ENCODE measurements around the gene TMEM50B. TPM values are rescaled to one million over a fixed set of nuclear protein-coding genes. Genes with fewer than 3 reads are reported as not detected.

Gene TMEM50B
- total RNA-seq, 1 experiment from 2014 or later: 20.7 TPM

DNA sequence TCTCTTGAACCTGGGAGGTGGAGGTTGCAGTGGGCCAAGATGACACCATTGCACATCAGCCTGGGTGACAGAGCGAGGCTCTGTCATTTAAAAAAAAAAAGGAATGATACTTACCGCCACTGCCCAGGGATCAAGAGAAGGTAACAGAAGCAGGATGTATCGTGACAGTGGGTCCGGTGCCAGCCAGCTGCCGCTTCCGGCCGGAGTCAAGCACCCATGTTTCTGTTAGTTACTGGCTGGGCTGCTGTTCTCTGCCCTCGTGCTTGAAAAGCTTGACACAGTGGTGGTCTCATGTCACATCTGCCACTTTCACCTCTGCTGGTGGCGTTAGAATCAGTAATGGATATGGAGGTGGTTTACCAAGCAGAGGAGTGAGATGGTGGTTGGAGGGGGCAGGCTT lies 55.6 kb downstream of the TMEM50B start:
- CTCF ChIA-PET: interaction anchor here (0.8 kb wide), 1 partner anchor 63 kb away, joined by 3 read pairs; no protein-coding TSS in a partner anchor
- BruUV-seq (replicated peaks): no TSS peak
- peaks cover 20% of the 10 kb centered on the region for H3K4me1 Mint-ChIP-seq (ENCODE audit: insufficient read depth, unreplicated experiment)
- no peak for DNase-seq (ENCODE audit: unreplicated experiment)
- peaks cover 98% of the 10 kb centered on the region for H3K36me3 Mint-ChIP-seq (ENCODE audit: insufficient read depth, unreplicated experiment)
- POLR2A ChIA-PET: interaction anchor here (1.0 to 1.2 kb wide), 2 partner anchors 15 to 44 kb away, joined by 3 read pairs; no protein-coding TSS in a partner anchor
- no peak overlapping the region for H3K4me3 Mint-ChIP-seq (ENCODE audit: unreplicated experiment)
- no peak for TF ChIP-seq CTCF (IDR thresholded peaks at IDR 0.05; ENCODE audit: unreplicated experiment)
- intact Hi-C loops (cut with micrococcal nuclease): no loop called here
- no peaks in the 10 kb centered on the region for H3K9me3 Mint-ChIP-seq (ENCODE audit: unreplicated experiment)
- no peak overlapping the region for H3K27ac Mint-ChIP-seq (ENCODE audit: low read depth, unreplicated experiment)
- H3K27me3 Mint-ChIP-seq (ENCODE audit: insufficient read depth, unreplicated experiment): no peaks in the 10 kb centered on the region

- POLR2A ChIA-PET: no interaction called here
Measured at GRCh38 chr21:33421713-33422393, 57.9 kb downstream of the TMEM50B start.

DNA sequence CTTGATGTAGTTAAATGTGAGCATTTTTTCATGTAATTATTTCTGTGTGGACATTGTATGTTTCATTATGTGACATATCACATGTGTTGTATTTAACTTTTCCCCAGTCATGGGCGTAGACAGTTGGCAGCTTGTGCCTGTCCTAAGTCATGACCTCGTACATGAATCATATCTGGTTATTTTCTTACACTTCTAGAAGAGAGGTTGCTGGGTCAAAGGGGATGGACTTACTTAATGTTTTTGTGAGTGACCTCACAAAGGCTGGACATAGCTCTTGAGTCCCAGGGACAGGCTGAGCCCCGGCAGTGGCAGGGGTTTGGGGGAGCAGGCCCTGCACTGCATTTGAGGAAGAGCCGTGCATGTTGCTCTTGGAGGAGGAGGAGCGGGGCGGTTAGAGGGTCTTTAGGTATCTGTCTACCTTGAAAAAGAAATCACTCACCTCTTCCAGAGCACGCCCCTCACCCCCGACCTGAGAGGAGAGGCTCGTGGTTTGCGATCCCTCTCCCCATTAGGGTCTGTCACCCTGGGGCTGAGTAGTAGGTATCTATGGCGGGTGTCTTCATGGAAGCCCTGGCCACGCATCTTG lies 60.1 kb downstream of the TMEM50B start:
- Mint-ChIP-seq H3K36me3 (ENCODE audit: insufficient read depth, unreplicated experiment) (peaks cover 91% of the 10 kb centered on the region), H3K4me1 (ENCODE audit: insufficient read depth, unreplicated experiment) (peaks cover 21% of the 10 kb centered on the region), H3K4me3 (ENCODE audit: unreplicated experiment) (no peak overlapping the region), H3K27ac (ENCODE audit: low read depth, unreplicated experiment) (peak overlapping the region; percentile 78), H3K9me3 (ENCODE audit: unreplicated experiment) (no peaks in the 10 kb centered on the region), H3K27me3 (ENCODE audit: insufficient read depth, unreplicated experiment) (no peaks in the 10 kb centered on the region)
- ChIA-PET POLR2A (interaction anchor here (1.0 to 2.7 kb wide), 4 partner anchors 9 to 17 kb away, joined by 4 to 24 read pairs (median 4); partner anchors contain the start of gene IFNGR2), CTCF (no interaction called here)
- no peak for TF ChIP-seq CTCF (IDR thresholded peaks at IDR 0.05; ENCODE audit: unreplicated experiment)
- no TSS peak for BruUV-seq (replicated peaks)
- peak; percentile 56 for DNase-seq (ENCODE audit: unreplicated experiment)
- intact Hi-C loops (cut with micrococcal nuclease): no loop called here

More at GRCh38 chr21:33421713-33422393, 57.9 kb downstream of the TMEM50B start:
- no peaks in the 10 kb centered on the region for H3K9me3 Mint-ChIP-seq (ENCODE audit: unreplicated experiment)
- no peak for DNase-seq (ENCODE audit: unreplicated experiment)
- TSS peak; percentile 21 for BruUV-seq (replicated peaks)
- no peak for TF ChIP-seq CTCF (IDR thresholded peaks at IDR 0.05; ENCODE audit: unreplicated experiment)
- no peak overlapping the region for H3K4me3 Mint-ChIP-seq (ENCODE audit: unreplicated experiment)
- CTCF ChIA-PET: no interaction called here
- peaks cover 95% of the 10 kb centered on the region for H3K36me3 Mint-ChIP-seq (ENCODE audit: insufficient read depth, unreplicated experiment)
- H3K27me3 Mint-ChIP-seq (ENCODE audit: insufficient read depth, unreplicated experiment): no peaks in the 10 kb centered on the region
- no peak overlapping the region for H3K27ac Mint-ChIP-seq (ENCODE audit: low read depth, unreplicated experiment)
- peaks cover 21% of the 10 kb centered on the region for H3K4me1 Mint-ChIP-seq (ENCODE audit: insufficient read depth, unreplicated experiment)
- intact Hi-C loops (cut with micrococcal nuclease): no loop called here

DNA sequence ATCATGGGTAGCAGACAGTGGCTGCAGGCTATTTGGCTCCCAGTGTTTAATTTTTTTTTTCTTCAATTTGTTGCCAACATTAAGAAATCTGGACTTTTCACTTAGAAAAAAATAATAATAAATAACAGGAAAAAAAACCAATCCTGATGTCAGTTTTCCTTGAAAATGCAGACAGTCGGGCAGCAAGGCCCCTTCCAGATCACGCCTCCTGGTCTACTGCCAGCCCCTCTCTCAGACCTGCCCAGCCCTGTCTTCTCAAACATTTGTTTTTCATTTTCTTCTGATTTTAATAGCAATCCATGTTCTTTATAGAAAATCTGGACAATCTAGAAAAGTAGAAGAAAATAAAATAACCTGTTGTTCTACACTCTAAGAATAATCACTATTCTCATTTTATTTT lies 61.1 kb downstream of the TMEM50B start:
- no peaks in the 10 kb centered on the region for H3K9me3 Mint-ChIP-seq (ENCODE audit: unreplicated experiment)
- POLR2A ChIA-PET: interaction anchor here (1.0 to 2.7 kb wide), 3 partner anchors 10 to 16 kb away, joined by 4 to 24 read pairs (median 4); partner anchors contain the start of gene IFNGR2
- BruUV-seq (replicated peaks): no TSS peak
- TF ChIP-seq CTCF (IDR thresholded peaks at IDR 0.05; ENCODE audit: unreplicated experiment): no peak
- H3K27me3 Mint-ChIP-seq (ENCODE audit: insufficient read depth, unreplicated experiment): no peaks in the 10 kb centered on the region
- H3K27ac Mint-ChIP-seq (ENCODE audit: low read depth, unreplicated experiment): no peak overlapping the region
- peaks cover 21% of the 10 kb centered on the region for H3K4me1 Mint-ChIP-seq (ENCODE audit: insufficient read depth, unreplicated experiment)
- H3K4me3 Mint-ChIP-seq (ENCODE audit: unreplicated experiment): no peak overlapping the region
- no peak for DNase-seq (ENCODE audit: unreplicated experiment)
- intact Hi-C loops (cut with micrococcal nuclease): no loop called here
- peaks cover 86% of the 10 kb centered on the region for H3K36me3 Mint-ChIP-seq (ENCODE audit: insufficient read depth, unreplicated experiment)
- CTCF ChIA-PET: no interaction called here
